ENCODE data around the gene CTAG1B. TPM values are rescaled to one million over a fixed set of nuclear protein-coding genes. Genes with fewer than 3 reads are reported as not detected.

Gene CTAG1B
- polyA plus RNA-seq, 1 donor from 2014 or later, result not detected

DNA sequence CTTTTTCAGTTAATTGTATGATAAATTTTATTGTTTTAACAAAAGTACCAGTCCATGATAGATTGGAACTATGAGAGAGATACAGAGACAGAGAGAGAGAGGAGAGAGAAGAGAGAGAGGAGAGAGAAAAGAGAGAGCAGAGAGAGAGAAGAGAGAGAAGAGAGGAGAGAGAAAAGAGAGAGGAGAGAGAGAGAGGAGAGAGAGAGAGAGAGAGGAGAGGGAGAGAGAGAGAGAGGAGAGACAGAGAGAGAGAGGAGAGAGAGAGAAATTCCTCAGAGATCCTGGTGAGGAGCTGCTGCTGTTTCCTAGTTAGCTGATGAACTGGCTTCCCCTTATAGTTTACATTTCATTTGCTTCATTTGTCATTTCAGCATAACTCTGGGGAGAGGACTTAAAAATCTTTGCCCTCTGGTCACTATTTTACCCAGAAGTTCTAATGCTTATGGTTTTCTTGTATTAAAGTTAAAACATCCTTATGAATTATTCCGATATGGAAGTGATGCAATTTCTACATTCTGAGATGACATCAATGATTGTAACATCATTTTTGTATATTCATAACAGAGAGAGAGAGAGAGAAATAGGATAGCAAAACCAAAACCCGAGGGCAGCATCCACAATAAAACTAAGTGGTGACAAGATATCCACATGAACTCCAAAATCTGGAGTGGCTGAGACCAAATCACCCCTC lies 23.4 kb downstream of the CTAG1B start:
- H3F3A ChIP-seq (ENCODE audit: insufficient read depth, low read length, poor library complexity, severe bottlenecking), result no peaks in the 10 kb centered on the region
- H3K27me3 ChIP-seq (ENCODE audit: insufficient read depth, low read depth, low read length), result no peaks in the 10 kb centered on the region
- no peaks in the 10 kb centered on the region for H3K9me3 ChIP-seq (ENCODE audit: low read length)
- no peaks in the 10 kb centered on the region for H3K79me2 ChIP-seq (replicated peaks; ENCODE audit: insufficient read depth, low read length)
- H3K9me2 ChIP-seq (ENCODE audit: insufficient read depth, low read length), result no peaks in the 10 kb centered on the region
- no peaks in the 10 kb centered on the region for H3K36me3 ChIP-seq (ENCODE audit: insufficient read depth, low read length)
- no peak overlapping the region for H2AFZ ChIP-seq (ENCODE audit: low read depth, low read length)
- no peak overlapping the region for H3K4me3 ChIP-seq (ENCODE audit: low read length)
- H3K27ac ChIP-seq (ENCODE audit: low read length), result no peak overlapping the region
- no peaks in the 10 kb centered on the region for H4K20me1 ChIP-seq (ENCODE audit: insufficient read depth)
- no peak overlapping the region for H3K4me2 ChIP-seq (ENCODE audit: low read length)
- H3K9ac ChIP-seq (ENCODE audit: low read length), result no peak overlapping the region
- TF ChIP-seq, protein P1, sequence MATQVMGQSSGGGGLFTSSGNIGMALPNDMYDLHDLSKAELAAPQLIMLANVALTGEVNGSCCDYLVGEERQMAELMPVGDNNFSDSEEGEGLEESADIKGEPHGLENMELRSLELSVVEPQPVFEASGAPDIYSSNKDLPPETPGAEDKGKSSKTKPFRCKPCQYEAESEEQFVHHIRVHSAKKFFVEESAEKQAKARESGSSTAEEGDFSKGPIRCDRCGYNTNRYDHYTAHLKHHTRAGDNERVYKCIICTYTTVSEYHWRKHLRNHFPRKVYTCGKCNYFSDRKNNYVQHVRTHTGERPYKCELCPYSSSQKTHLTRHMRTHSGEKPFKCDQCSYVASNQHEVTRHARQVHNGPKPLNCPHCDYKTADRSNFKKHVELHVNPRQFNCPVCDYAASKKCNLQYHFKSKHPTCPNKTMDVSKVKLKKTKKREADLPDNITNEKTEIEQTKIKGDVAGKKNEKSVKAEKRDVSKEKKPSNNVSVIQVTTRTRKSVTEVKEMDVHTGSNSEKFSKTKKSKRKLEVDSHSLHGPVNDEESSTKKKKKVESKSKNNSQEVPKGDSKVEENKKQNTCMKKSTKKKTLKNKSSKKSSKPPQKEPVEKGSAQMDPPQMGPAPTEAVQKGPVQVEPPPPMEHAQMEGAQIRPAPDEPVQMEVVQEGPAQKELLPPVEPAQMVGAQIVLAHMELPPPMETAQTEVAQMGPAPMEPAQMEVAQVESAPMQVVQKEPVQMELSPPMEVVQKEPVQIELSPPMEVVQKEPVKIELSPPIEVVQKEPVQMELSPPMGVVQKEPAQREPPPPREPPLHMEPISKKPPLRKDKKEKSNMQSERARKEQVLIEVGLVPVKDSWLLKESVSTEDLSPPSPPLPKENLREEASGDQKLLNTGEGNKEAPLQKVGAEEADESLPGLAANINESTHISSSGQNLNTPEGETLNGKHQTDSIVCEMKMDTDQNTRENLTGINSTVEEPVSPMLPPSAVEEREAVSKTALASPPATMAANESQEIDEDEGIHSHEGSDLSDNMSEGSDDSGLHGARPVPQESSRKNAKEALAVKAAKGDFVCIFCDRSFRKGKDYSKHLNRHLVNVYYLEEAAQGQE (IDR thresholded peaks at IDR 0.05; ENCODE audit: borderline replicate concordance), result no peak
- TF ChIP-seq MXI1 (conservative IDR thresholded peaks at IDR 0.05; ENCODE audit: poor library complexity, severe bottlenecking) (no peak), EZH2 (IDR thresholded peaks at IDR 0.05; ENCODE audit: borderline replicate concordance, insufficient read depth, low read length, poor library complexity, severe bottlenecking) (no peak), SMC3 (conservative IDR thresholded peaks at IDR 0.05; ENCODE audit: poor library complexity) (no peak), TAF1 (IDR thresholded peaks at IDR 0.05; ENCODE audit: low read depth) (no peak), POLR2AphosphoS5 (IDR thresholded peaks at IDR 0.05) (no peak), EP300 (conservative IDR thresholded peaks at IDR 0.05; ENCODE audit: poor library complexity, severe bottlenecking) (no peak), RAD21 (conservative IDR thresholded peaks at IDR 0.05) (no peak)
- TF ChIP-seq, protein P2, sequence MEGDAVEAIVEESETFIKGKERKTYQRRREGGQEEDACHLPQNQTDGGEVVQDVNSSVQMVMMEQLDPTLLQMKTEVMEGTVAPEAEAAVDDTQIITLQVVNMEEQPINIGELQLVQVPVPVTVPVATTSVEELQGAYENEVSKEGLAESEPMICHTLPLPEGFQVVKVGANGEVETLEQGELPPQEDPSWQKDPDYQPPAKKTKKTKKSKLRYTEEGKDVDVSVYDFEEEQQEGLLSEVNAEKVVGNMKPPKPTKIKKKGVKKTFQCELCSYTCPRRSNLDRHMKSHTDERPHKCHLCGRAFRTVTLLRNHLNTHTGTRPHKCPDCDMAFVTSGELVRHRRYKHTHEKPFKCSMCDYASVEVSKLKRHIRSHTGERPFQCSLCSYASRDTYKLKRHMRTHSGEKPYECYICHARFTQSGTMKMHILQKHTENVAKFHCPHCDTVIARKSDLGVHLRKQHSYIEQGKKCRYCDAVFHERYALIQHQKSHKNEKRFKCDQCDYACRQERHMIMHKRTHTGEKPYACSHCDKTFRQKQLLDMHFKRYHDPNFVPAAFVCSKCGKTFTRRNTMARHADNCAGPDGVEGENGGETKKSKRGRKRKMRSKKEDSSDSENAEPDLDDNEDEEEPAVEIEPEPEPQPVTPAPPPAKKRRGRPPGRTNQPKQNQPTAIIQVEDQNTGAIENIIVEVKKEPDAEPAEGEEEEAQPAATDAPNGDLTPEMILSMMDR (IDR thresholded peaks at IDR 0.05; ENCODE audit: poor library complexity, severe bottlenecking), result no peak

DNA sequence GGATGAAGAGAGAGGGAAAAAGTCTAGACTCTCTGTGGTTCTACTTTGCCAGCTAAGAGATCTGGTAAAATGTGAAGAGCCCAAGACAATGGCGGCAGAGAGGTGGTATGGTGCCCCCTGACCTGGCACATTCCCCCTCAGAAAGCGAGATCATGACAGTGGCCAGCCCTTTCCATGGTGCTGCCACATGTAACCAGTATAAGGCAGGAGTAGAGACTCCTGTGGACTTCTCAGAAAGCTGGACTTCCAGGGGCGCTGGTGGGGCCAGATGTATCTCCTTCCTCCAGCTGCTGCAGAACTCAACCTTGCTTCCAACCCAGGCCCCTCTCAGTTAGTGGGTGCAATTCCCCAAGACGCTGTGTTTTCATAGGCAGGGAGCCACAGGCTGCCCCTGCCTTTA lies 24.6 kb downstream of the CTAG1B start:
- Histone ChIP-seq H3F3A (ENCODE audit: insufficient read depth, low read length, poor library complexity, severe bottlenecking) (no peaks in the 10 kb centered on the region), H3K79me2 (replicated peaks; ENCODE audit: insufficient read depth, low read length) (no peaks in the 10 kb centered on the region), H3K9me2 (ENCODE audit: insufficient read depth, low read length) (no peaks in the 10 kb centered on the region), H3K4me2 (ENCODE audit: low read length) (no peak overlapping the region), H3K27me3 (ENCODE audit: insufficient read depth, low read depth, low read length) (no peaks in the 10 kb centered on the region), H2AFZ (ENCODE audit: low read depth, low read length) (no peak overlapping the region), H3K9ac (ENCODE audit: low read length) (no peak overlapping the region), H4K20me1 (ENCODE audit: insufficient read depth) (no peaks in the 10 kb centered on the region), H3K36me3 (ENCODE audit: insufficient read depth, low read length) (no peaks in the 10 kb centered on the region), H3K27ac (ENCODE audit: low read length) (no peak overlapping the region), H3K4me3 (ENCODE audit: low read length) (no peak overlapping the region), H3K9me3 (ENCODE audit: low read length) (no peaks in the 10 kb centered on the region)
- TF ChIP-seq EP300 (conservative IDR thresholded peaks at IDR 0.05; ENCODE audit: poor library complexity, severe bottlenecking) (no peak), RAD21 (conservative IDR thresholded peaks at IDR 0.05) (no peak), POLR2AphosphoS5 (IDR thresholded peaks at IDR 0.05) (no peak), MXI1 (conservative IDR thresholded peaks at IDR 0.05; ENCODE audit: poor library complexity, severe bottlenecking) (no peak), EZH2 (IDR thresholded peaks at IDR 0.05; ENCODE audit: borderline replicate concordance, insufficient read depth, low read length, poor library complexity, severe bottlenecking) (no peak), SMC3 (conservative IDR thresholded peaks at IDR 0.05; ENCODE audit: poor library complexity) (no peak), TAF1 (IDR thresholded peaks at IDR 0.05; ENCODE audit: low read depth) (no peak)
- TF ChIP-seq, protein P2 (IDR thresholded peaks at IDR 0.05; ENCODE audit: poor library complexity, severe bottlenecking), result no peak
- TF ChIP-seq, protein P1 (IDR thresholded peaks at IDR 0.05; ENCODE audit: borderline replicate concordance), result no peak
